Frontal cortex (tissue), 4 donors: ENCODE results near the gene PRKCB. TPM values are rescaled to one million over a fixed set of nuclear protein-coding genes. Genes with fewer than 3 reads are reported as not detected.
"Not testable (repeated sequence)": the region's sequence is repeated elsewhere in the genome, so short reads cannot be mapped to it uniquely, and the experiment has no call there.

Experiments used
- DNase-seq, 2 donors: peaks; one replicate each; pipeline ENCODE4 v3.0.0; 2012; ENCODE audit warnings: low spot score in 2 of 2
- FAIRE-seq: peaks from 2 replicates; lab custom pipeline; 2012; peaks lifted over from hg19 to GRCh38; lab: Jason Lieb, UNC
- total RNA-seq: library from RNA; depleted of rRNA; stranded (reverse); fragments of >200 nt; gene quantifications from one replicate; pipeline ENCODE4 v1.2.3, GENCODE V29; 2014
- donor health status: control.
- donor health status: control.
- donor health status: control.

PRKCB gene
- total RNA-seq, 1 donor from 2014 or later: 49.3 TPM

- no peak for DNase-seq
- FAIRE-seq: no peak
Measured at GRCh38 chr16:23899869-23900268, 64.1 kb downstream of the PRKCB start.

- FAIRE-seq: no peak
- no peak for DNase-seq
Measured at GRCh38 chr16:23900480-23901177, 64.8 kb downstream of the PRKCB start.

GRCh38 chr16:23901178-23902033 lies 65.6 kb downstream of the PRKCB start:
- no peak for FAIRE-seq
- no peak for DNase-seq

GRCh38 chr16:23902034-23902747 lies 66.4 kb downstream of the PRKCB start:
- no peak for FAIRE-seq
- no peak for DNase-seq

- FAIRE-seq: no peak
Measured at GRCh38 chr16:23902748-23903414, 67.1 kb downstream of the PRKCB start.

GRCh38 chr16:23905027-23905426 lies 69.2 kb downstream of the PRKCB start:
- DNase-seq: no peak
- FAIRE-seq: no peak

More at GRCh38 chr16:23902748-23903414, 67.1 kb downstream of the PRKCB start:
- no peak for DNase-seq

GRCh38 chr16:23907457-23907902 lies 71.7 kb downstream of the PRKCB start:
- FAIRE-seq: no peak
- DNase-seq: no peak

- no peak for FAIRE-seq
Measured at GRCh38 chr16:23907903-23908302, 72.1 kb downstream of the PRKCB start.

GRCh38 chr16:23908790-23909189 lies 73.0 kb downstream of the PRKCB start:
- no peak for FAIRE-seq
- no peak for DNase-seq

More at GRCh38 chr16:23907903-23908302, 72.1 kb downstream of the PRKCB start:
- DNase-seq: no peak

GRCh38 chr16:23909792-23910418 lies 74.1 kb downstream of the PRKCB start:
- FAIRE-seq (no peak), DNase-seq (no peak)

- FAIRE-seq (no peak), DNase-seq (no peak)
Measured at GRCh38 chr16:23914946-23915530, 79.3 kb downstream of the PRKCB start.

- not testable (repeated sequence) for FAIRE-seq, DNase-seq
Measured at GRCh38 chr16:23916552-23916951, 80.8 kb downstream of the PRKCB start.

GRCh38 chr16:23917621-23918020 lies 81.8 kb downstream of the PRKCB start:
- DNase-seq: no peak
- no peak for FAIRE-seq

GRCh38 chr16:23920446-23920845 lies 84.7 kb downstream of the PRKCB start:
- FAIRE-seq (no peak), DNase-seq (no peak)

GRCh38 chr16:23920899-23921298 lies 85.1 kb downstream of the PRKCB start:
- no peak for FAIRE-seq
- no peak for DNase-seq

GRCh38 chr16:23922406-23922805 lies 86.6 kb downstream of the PRKCB start:
- no peak for FAIRE-seq
- DNase-seq: no peak

- FAIRE-seq: no peak
- DNase-seq: no peak
Measured at GRCh38 chr16:23924128-23924527, 88.3 kb downstream of the PRKCB start.

GRCh38 chr16:23927796-23928195 lies 92.0 kb downstream of the PRKCB start:
- no peak for FAIRE-seq
- DNase-seq: no peak

GRCh38 chr16:23929237-23929636 lies 93.5 kb downstream of the PRKCB start:
- DNase-seq: no peak
- FAIRE-seq: no peak
